DMS53 (cell line): ENCODE measurements around the gene SIRPB2.
A peak's percentile ranks its signal among the peaks of the same experiment; 100 is the strongest.

ENCODE experiments used
- DNase-seq: peaks from one replicate; lab custom pipeline; 2025; lab: John Stamatoyannopoulos, UW

The SIRPB2 gene

DNA sequence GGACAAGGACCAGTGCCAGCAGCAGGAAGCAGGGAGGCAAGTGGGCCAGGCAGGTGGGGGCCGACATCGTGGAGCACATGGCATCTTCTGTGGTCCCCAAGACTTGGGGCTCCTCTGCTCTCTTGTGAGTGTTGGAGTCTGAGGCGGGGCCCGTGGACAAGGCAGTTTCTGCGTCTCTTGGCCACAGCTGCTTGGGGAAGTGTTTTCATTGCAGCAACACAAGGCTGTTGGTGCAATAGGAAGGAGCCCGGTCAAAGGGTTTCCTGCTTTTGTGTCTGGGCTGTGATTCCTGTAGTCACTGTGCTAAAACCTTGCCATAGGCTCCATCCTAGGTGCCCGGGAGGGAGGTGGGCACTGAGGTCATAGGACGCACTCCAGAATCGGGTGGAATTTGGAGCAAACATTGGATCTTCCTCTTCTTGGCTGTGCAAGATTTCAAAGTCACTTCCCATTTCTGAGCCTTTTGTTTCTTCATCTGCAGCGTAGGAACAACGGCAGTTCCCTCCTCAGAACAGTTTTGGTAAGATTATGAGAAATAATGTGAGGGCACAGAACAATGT lies at the start of gene SIRPB2:
Gene SIRPB2, minus strand, starts transcription at position 140 of the 560 bp plus-strand sequence. Its CDS starts 61 bp downstream, at position 79.
- no peak for DNase-seq

DNA sequence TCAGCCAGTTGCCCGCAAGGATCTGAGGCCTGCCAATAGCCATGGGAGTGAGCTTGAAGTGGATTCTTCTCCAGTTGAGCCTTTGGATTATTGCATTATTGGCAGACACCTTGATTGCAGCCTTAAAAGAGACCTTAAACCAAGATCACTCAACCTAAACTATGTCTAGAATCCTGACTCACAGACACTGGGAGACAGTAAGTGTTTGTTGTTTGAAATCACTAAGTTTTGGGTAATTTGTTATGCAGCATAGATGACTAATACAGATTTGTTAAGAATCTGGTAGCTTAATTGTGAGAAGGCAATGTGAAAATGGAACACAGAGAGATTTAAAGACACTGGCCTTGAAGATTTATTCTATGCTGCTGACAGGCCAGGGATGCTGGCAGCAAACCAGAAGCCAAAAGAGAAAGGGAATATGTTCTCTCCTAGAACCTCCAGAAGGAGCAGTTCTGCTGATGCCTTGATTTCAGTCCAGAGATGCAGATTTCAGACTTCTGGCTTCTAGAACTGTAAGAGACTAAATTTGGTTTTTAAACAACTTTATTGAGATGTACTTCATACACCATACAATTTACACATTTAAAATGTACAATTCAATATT lies 48.7 kb upstream of the SIRPB2 start:
- no peak for DNase-seq

DNA sequence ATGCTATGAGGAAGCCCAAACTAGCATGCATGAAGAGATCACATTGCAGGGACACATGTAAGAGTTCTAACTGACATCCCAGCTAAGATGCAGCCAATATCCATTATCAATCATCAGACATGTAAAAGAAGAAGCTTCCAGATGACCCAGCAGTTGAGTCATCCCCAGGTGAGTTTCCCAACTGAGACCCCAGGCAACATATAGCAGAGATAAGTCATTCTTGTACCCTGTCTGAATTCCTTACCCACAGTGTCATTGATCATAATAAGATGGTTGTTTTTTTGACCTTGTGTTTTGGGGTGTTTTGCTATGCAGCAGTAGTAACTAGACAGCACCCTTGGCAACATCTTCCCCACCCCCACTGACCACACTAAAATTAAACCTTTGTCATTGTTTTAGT lies 47.4 kb upstream of the SIRPB2 start:
- DNase-seq = no peak

GRCh38 chr20:1537731-1538058 lies 46.5 kb upstream of the SIRPB2 start:
- DNase-seq = no peak

GRCh38 chr20:1536893-1537730 lies 45.9 kb upstream of the SIRPB2 start:
- no peak for DNase-seq

DNA sequence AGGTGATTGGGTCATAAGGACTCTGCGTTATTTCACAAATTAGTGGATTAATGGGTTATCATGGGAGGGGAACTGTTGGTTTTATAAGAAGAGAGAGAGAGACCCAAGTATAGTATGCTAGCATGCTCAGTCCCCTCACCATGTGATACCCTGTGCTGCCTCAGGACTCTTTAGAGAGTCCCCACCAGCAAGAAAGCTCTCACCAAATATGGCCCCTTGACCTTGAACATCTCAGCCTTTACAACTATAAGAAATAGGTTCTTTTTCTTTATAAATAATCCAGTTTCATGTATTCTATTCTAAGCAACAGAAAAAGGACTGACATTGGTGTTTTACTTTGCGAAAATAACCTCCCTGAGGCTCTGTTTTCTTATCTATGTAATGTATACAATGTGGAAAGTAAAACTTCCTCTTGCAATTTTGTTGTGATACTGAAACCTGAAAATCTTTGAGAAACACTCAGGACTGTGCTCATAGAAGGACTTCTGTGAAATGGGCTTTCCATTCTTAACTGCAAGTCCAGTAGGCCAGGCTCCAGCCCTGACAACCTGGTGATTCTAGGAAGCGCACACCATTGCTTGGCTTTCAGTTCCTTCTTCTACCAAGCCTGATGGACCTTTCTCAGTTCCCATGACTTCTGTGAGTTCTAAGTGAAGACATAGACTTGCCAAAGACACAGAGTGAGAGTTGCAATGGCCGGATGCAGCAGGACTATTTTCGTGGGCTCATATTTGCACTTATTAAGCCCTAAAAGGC lies 44.4 kb upstream of the SIRPB2 start:
- no peak for DNase-seq

DNA sequence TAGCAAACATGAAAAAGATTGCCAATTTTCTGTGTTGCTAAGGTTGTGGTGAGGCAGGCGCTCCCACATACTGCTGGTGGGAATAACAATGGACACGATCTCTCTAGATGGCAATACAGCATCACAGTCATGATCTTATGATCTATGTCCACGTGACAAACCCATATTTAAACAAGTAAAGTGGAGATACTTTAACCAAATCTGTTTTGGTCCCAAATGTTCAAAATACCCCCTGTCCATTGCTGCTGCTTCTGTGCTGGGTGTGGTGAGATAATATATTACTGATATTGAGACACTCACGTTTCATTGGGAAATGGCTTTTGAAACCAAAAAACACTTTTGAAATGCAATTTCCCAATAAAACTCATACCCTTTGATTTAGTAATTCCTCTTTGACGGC lies 43.3 kb upstream of the SIRPB2 start:
- DNase-seq = no peak

DNA sequence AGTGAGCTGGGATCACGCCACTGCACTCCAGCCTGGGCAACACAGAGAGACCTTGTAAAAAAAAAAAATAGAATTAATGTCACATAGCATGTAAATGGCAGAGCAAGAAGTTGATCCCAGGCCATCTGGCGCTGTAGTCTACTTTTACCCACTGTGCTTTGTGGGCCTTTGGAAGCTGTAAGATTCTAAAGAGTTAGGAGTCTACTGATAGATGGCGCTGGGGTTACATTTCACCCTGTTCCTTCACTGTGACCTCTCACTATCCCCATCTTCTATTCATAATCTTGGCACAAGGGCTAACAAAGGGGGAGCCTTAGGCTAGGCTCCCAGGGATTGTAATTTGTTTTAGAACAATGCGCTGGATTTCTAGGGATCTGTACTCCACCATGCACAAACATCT lies 41.8 kb upstream of the SIRPB2 start:
- no peak for DNase-seq

GRCh38 chr20:1528811-1529210 lies 37.6 kb upstream of the SIRPB2 start:
- DNase-seq = no peak

GRCh38 chr20:1527923-1528322 lies 36.7 kb upstream of the SIRPB2 start:
- no peak for DNase-seq

GRCh38 chr20:1526896-1527295 lies 35.7 kb upstream of the SIRPB2 start:
- peak; percentile 7 for DNase-seq

- no peak for DNase-seq
Observed at GRCh38 chr20:1526310-1526709, 35.1 kb upstream of the SIRPB2 start.

DNA sequence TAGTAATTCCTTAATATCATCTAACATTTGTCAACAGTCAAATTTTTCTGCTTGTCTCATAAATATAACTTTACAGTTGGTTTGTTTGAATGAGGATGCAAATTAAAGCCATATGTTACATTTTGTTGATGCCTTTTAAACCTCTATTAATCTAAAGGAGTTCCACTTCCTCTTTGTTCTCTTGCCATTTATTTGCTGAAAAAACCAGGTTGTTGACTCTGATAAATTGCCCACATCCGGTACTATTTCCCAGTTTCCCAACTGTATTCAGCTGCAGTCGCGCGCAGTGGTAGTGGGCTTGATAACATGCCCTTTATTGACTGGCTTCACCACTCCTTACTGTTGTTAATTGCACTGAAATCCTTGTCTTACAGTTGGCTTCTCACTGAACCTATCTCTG lies 32.8 kb upstream of the SIRPB2 start:
- DNase-seq = peak; percentile 41

- no peak for DNase-seq
Observed at GRCh38 chr20:1517010-1517409, 25.8 kb upstream of the SIRPB2 start.

DNA sequence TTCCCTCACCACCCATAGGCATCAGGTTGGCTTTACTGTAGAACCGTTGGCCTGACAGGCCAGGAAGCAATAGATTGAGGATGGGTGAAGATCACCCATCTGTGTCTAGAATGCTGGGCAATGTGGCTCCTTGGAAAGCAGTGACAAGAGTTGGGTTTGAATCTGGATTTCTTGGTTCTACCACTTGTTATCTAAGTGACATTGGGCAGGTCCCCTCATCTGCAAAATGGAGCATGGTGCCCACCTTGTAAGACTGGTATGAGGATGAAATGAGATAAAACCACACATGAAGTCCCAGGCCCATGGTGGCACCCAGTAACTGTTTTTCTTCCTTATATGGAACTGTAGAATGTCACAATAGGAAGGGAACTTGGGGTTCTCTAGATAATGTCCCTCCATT lies 22.6 kb upstream of the SIRPB2 start:
- DNase-seq = no peak

- peak; percentile 42 for DNase-seq
Observed at GRCh38 chr20:1509237-1509636, 18.0 kb upstream of the SIRPB2 start.

DNA sequence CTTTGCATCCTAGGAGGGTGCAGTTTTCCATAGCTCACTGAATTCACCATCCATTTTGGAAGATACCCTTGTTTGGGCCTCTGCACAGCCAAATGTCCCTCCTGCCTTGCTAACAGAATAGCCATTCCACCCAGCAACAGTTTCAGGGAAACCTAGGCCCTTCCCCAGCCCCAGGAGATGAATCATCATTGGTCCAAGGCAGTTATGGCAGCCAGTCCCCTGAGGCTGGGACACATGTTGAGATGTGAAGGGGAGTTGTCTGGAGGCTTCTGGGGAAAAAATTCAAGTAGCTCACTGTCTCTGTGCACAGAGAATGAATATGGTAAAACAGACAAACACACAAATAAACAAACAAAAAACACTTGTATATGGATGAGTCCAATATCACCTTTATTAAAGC lies 17.4 kb upstream of the SIRPB2 start:
- DNase-seq = no peak

DNA sequence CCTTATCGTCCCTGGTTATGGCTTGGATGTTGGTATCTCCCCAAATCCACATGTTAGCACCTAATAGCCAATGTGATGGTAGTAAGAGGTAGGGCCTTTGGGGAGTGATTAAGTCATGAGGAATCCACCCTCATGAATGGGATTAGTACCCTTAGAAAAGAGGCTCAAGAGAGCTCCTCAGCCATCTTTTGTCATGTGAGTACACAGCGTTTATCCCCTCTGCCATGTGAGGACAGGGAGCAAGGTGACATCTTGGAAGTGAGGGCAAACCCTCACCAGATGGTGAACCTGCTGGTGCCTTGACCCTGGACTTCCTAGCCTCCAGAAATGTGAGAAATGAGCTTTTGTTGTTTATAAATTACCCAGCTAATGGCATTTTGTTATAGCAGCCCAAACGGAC lies 16.1 kb upstream of the SIRPB2 start:
- DNase-seq = no peak

GRCh38 chr20:1505871-1506270 lies 14.7 kb upstream of the SIRPB2 start:
- DNase-seq = no peak

DNA sequence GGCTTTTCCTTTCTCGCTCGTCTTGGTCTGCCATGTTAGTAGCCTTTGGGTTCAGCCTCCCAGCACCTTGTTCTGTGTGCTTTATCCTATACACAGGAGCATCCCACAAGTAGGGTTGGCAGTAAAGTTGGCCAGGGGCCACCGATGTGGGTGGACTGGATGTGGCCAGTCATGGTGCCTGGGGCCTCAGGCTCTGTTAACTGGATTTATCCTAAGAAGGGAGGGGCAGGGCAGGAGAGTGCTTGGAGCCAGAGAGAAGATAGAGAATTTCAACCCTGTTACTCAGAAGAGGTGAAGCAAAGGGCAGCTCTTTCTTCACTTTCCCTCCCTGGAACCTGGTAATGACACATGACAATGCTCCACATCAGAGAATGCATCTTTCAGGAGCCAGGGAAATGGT lies 14.1 kb upstream of the SIRPB2 start:
- no peak for DNase-seq

- peak; percentile 92 for DNase-seq
Observed at GRCh38 chr20:1503564-1504227, 12.5 kb upstream of the SIRPB2 start.

- DNase-seq = no peak
Observed at GRCh38 chr20:1500496-1500895, 9.3 kb upstream of the SIRPB2 start.
